Measurements from ENCODE around the gene DYNLT4. TPM values are rescaled to one million over a fixed set of nuclear protein-coding genes. Genes with fewer than 3 reads are reported as not detected.
"Not testable (repeated sequence)": the region's sequence is repeated elsewhere in the genome, so short reads cannot be mapped to it uniquely, and the experiment has no call there.

DYNLT4 gene
- total RNA-seq, 3 donors from 2014 or later (not counting 1 experiment from before 2014, with no cell fraction given): 0.96 to 1.2 TPM; not detected in 1

DNA sequence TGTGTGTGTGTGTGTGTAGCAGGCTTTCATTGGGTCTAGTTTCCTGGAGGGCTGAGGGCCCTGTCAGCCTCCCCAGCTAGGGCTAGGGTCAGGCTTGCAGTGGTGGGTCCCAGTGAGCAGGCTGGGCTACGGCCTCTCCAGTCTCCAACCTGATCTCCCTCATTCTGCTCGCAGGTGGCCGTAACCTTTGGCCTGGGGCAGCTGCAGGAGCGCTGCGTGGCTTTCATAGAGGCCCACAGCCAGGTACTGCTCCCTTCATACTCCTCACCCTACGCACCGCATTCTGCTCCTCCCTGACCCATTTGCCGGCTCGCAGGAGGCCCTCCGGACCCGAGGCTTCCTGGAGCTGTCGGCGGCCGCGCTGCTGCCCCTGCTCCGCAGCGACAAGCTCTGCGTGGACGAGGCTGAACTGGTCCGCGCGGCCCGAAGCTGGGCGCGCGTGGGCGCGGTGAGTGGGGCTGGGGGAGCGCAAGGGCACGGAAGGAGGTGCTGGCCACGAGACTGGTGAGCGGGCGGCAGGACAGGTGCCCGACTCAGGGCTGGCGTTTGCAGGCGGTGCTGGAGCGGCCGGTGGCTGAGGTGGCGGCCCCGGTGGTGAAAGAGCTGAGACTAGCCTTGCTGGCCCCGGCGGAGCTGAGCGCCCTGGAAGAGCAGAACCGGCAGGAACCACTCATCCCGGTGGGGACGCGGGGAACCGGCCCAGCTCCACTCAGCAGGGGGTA is 5.8 kb upstream of the DYNLT4 start:
- no peaks in the 10 kb centered on the region for H3K27me3 ChIP-seq (ENCODE audit: control insufficient read depth, insufficient read depth, low read length)
- TF ChIP-seq CTCF (IDR thresholded peaks at IDR 0.05): no peak
- H3K9me3 ChIP-seq (ENCODE audit: control insufficient read depth, insufficient read depth, low read length): no peaks in the 10 kb centered on the region
- ATAC-seq: no peak
- peaks cover 34 to 42% of the 10 kb centered on the region in 2 donors for H3K4me1 Mint-ChIP-seq
- no peak for DNase-seq
- intact Hi-C loops (cut with micrococcal nuclease): no loop called here
- H3K27ac ChIP-seq (ENCODE audit: low read length): peak overlapping the region; percentile 84
- no peaks in the 10 kb centered on the region for H3K36me3 ChIP-seq (ENCODE audit: control insufficient read depth, insufficient read depth, low read length)
- no peaks in the 10 kb centered on the region for H3K9me3 Mint-ChIP-seq
- 83% methylated on average over 48 of the region's 48 CpGs for WGBS (ENCODE audit: insufficient coverage)
- H3K36me3 Mint-ChIP-seq: no peaks in the 10 kb centered on the region
- no peaks in the 10 kb centered on the region for H3K27me3 Mint-ChIP-seq (ENCODE audit: low read depth in 2 of 2)
- peak overlapping the region; percentile 61 for H3K4me3 ChIP-seq (ENCODE audit: low read length)
- peaks cover 51% of the 10 kb centered on the region for H3K4me1 ChIP-seq (ENCODE audit: control insufficient read depth, insufficient read depth, low read length)
- H3K4me3 Mint-ChIP-seq: peak overlapping the region; percentile 40
- peak overlapping the region in 1 of 2 donors; percentile 87 for H3K27ac Mint-ChIP-seq

DNA sequence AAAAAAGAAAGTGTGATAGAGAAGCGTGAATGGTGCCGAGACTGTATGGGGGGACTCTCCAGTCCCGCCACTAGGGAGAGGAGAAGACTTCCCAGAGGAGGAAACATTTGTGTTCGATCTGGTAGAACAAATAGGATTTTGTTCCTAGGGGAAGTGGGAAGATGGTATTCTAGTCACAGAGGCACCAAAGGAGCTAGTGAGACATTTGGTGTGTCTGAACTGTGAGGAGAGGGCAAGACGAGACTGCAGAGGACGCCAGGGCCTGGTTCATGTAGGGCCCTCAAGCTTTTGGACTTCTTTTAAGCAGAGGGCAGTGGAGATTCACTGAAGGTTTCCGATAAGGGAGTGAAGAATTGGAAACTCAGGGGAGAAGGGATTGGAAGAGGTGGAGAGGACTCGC is 4.1 kb upstream of the DYNLT4 start:
- intact Hi-C loops (cut with micrococcal nuclease): no loop called here
- H3K4me1 Mint-ChIP-seq: peaks cover 38 to 51% of the 10 kb centered on the region in 2 donors
- Histone ChIP-seq H3K27ac (ENCODE audit: low read length) (no peak overlapping the region), H3K27me3 (ENCODE audit: control insufficient read depth, insufficient read depth, low read length) (no peaks in the 10 kb centered on the region), H3K36me3 (ENCODE audit: control insufficient read depth, insufficient read depth, low read length) (no peaks in the 10 kb centered on the region), H3K9me3 (ENCODE audit: control insufficient read depth, insufficient read depth, low read length) (no peaks in the 10 kb centered on the region), H3K4me1 (ENCODE audit: control insufficient read depth, insufficient read depth, low read length) (peaks cover 67% of the 10 kb centered on the region), H3K4me3 (ENCODE audit: low read length) (no peak overlapping the region)
- TF ChIP-seq CTCF (IDR thresholded peaks at IDR 0.05): no peak
- ATAC-seq (no peak), DNase-seq (no peak)
- H3K36me3 Mint-ChIP-seq: no peaks in the 10 kb centered on the region
- peak overlapping the region; percentile 87 to 95 for H3K27ac Mint-ChIP-seq
- no peaks in the 10 kb centered on the region for H3K27me3 Mint-ChIP-seq (ENCODE audit: low read depth in 2 of 2)
- no peaks in the 10 kb centered on the region for H3K9me3 Mint-ChIP-seq
- 88% methylated on average over 8 of the region's 8 CpGs for WGBS (ENCODE audit: insufficient coverage)
- H3K4me3 Mint-ChIP-seq: peak overlapping the region; percentile 43

- H3K36me3 ChIP-seq (ENCODE audit: control insufficient read depth, insufficient read depth, low read length); H3K4me3 ChIP-seq (ENCODE audit: low read length); H3K27me3 Mint-ChIP-seq (ENCODE audit: low read depth in 2 of 2); DNase-seq; H3K9me3 Mint-ChIP-seq; H3K9me3 ChIP-seq (ENCODE audit: control insufficient read depth, insufficient read depth, low read length); intact Hi-C loops (cut with micrococcal nuclease); H3K36me3 Mint-ChIP-seq; H3K27me3 ChIP-seq (ENCODE audit: control insufficient read depth, insufficient read depth, low read length); ATAC-seq: not testable (repeated sequence)
- WGBS (ENCODE audit: insufficient coverage): 88% methylated on average over 4 of the region's 4 CpGs
- H3K4me1 Mint-ChIP-seq: peaks cover 38 to 51% of the 10 kb centered on the region in 2 donors
- peak overlapping the region; percentile 43 for H3K4me3 Mint-ChIP-seq
- peak overlapping the region; percentile 87 to 95 for H3K27ac Mint-ChIP-seq
- peaks cover 67% of the 10 kb centered on the region for H3K4me1 ChIP-seq (ENCODE audit: control insufficient read depth, insufficient read depth, low read length)
- H3K27ac ChIP-seq (ENCODE audit: low read length): peak overlapping the region; percentile 95
Measured at GRCh38 chr1:44810762-44811105, 3.6 kb upstream of the DYNLT4 start.

GRCh38 chr1:44810101-44810761 is 3.1 kb upstream of the DYNLT4 start:
- TF ChIP-seq CTCF (IDR thresholded peaks at IDR 0.05): no peak
- H3K4me3 ChIP-seq (ENCODE audit: low read length): no peak overlapping the region
- no peaks in the 10 kb centered on the region for H3K27me3 ChIP-seq (ENCODE audit: control insufficient read depth, insufficient read depth, low read length)
- H3K36me3 ChIP-seq (ENCODE audit: control insufficient read depth, insufficient read depth, low read length): no peaks in the 10 kb centered on the region
- H3K4me3 Mint-ChIP-seq: no peak overlapping the region
- intact Hi-C loops (cut with micrococcal nuclease): no loop called here
- DNase-seq: peak in 1 of 2 donors; percentile 61
- H3K4me1 ChIP-seq (ENCODE audit: control insufficient read depth, insufficient read depth, low read length): peaks cover 67% of the 10 kb centered on the region
- H3K27me3 Mint-ChIP-seq (ENCODE audit: low read depth in 2 of 2): no peaks in the 10 kb centered on the region
- H3K27ac Mint-ChIP-seq: peak overlapping the region; percentile 87 to 95
- peak overlapping the region; percentile 95 for H3K27ac ChIP-seq (ENCODE audit: low read length)
- H3K36me3 Mint-ChIP-seq: no peaks in the 10 kb centered on the region
- H3K9me3 Mint-ChIP-seq: no peaks in the 10 kb centered on the region
- WGBS (ENCODE audit: insufficient coverage): 47% methylated on average over 10 of the region's 12 CpGs
- no peaks in the 10 kb centered on the region for H3K9me3 ChIP-seq (ENCODE audit: control insufficient read depth, insufficient read depth, low read length)
- no peak for ATAC-seq
- peaks cover 36 to 49% of the 10 kb centered on the region in 2 donors for H3K4me1 Mint-ChIP-seq

Measured in natural killer cell (primary cell).